ENCODE data around the gene ST8SIA3. TPM values are rescaled to one million over a fixed set of nuclear protein-coding genes. Genes with fewer than 3 reads are reported as not detected.

The ST8SIA3 gene
- total RNA-seq, 4 donors from 2014 or later: 0.07 TPM; not detected in 3

GRCh38 chr18:57334383-57334782, 18.0 kb upstream of the ST8SIA3 start:
- Histone ChIP-seq H3K4me1 (no peaks in the 10 kb centered on the region), H3K36me3 (no peaks in the 10 kb centered on the region), H3K27me3 (no peaks in the 10 kb centered on the region), H3K4me3 (no peak overlapping the region), H3K27ac (no peak overlapping the region), H3K9me3 (no peaks in the 10 kb centered on the region)
- no peak for DNase-seq
- TF ChIP-seq CTCF (IDR thresholded peaks at IDR 0.05) (no peak), POLR2A (IDR thresholded peaks at IDR 0.05) (no peak)
- intact Hi-C loops (cut with DNase I; ENCODE audit: low total_unique reads): no loop called here

- H3K4me1 ChIP-seq: no peaks in the 10 kb centered on the region
- H3K36me3 ChIP-seq: no peaks in the 10 kb centered on the region
- intact Hi-C loops (cut with DNase I; ENCODE audit: low total_unique reads): no loop called here
These were observed 16.0 kb upstream of the ST8SIA3 start for GRCh38 chr18:57336343-57336742.

GRCh38 chr18:57337890-57338289, 14.5 kb upstream of the ST8SIA3 start:
- H3K4me1 ChIP-seq: no peaks in the 10 kb centered on the region
- no peak overlapping the region for H3K27ac ChIP-seq
- no peak overlapping the region for H3K4me3 ChIP-seq
- no peak for DNase-seq
- no peaks in the 10 kb centered on the region for H3K36me3 ChIP-seq
- H3K27me3 ChIP-seq: no peaks in the 10 kb centered on the region
- intact Hi-C loops (cut with DNase I; ENCODE audit: low total_unique reads): no loop called here
- TF ChIP-seq CTCF (IDR thresholded peaks at IDR 0.05) (no peak), POLR2A (IDR thresholded peaks at IDR 0.05) (no peak)
- no peaks in the 10 kb centered on the region for H3K9me3 ChIP-seq

More at GRCh38 chr18:57336343-57336742, 16.0 kb upstream of the ST8SIA3 start:
- Histone ChIP-seq H3K27me3 (no peaks in the 10 kb centered on the region), H3K27ac (no peak overlapping the region), H3K9me3 (no peaks in the 10 kb centered on the region), H3K4me3 (no peak overlapping the region)
- TF ChIP-seq POLR2A (IDR thresholded peaks at IDR 0.05): no peak
- no peak for TF ChIP-seq CTCF (IDR thresholded peaks at IDR 0.05)
- no peak for DNase-seq

GRCh38 chr18:57343833-57344232, 8.5 kb upstream of the ST8SIA3 start:
- H3K27ac ChIP-seq: no peak overlapping the region
- no peak overlapping the region for H3K4me3 ChIP-seq
- H3K36me3 ChIP-seq: no peaks in the 10 kb centered on the region
- H3K4me1 ChIP-seq: no peaks in the 10 kb centered on the region
- no peak for DNase-seq
- TF ChIP-seq CTCF (IDR thresholded peaks at IDR 0.05) (no peak), POLR2A (IDR thresholded peaks at IDR 0.05) (no peak)
- no peaks in the 10 kb centered on the region for H3K27me3 ChIP-seq
- intact Hi-C loops (cut with DNase I; ENCODE audit: low total_unique reads): no loop called here
- no peaks in the 10 kb centered on the region for H3K9me3 ChIP-seq

GRCh38 chr18:57346876-57347275, 5.5 kb upstream of the ST8SIA3 start:
- TF ChIP-seq CTCF (IDR thresholded peaks at IDR 0.05) (no peak), POLR2A (IDR thresholded peaks at IDR 0.05) (no peak)
- Histone ChIP-seq H3K4me1 (no peaks in the 10 kb centered on the region), H3K27me3 (peaks cover 0 to 6% of the 10 kb centered on the region in 2 donors), H3K4me3 (no peak overlapping the region), H3K36me3 (no peaks in the 10 kb centered on the region), H3K9me3 (no peaks in the 10 kb centered on the region), H3K27ac (no peak overlapping the region)
- DNase-seq: no peak
- intact Hi-C loops (cut with DNase I; ENCODE audit: low total_unique reads): no loop called here
